Activated gamma-delta T cell treated with anti-CD3 and anti-CD28 coated beads, Interleukin-2, amount 50 U/mL, for 16 hours (primary cell): Measurements from ENCODE around the gene COPS9.

Experiments used
- DNase-seq: peaks from one replicate; pipeline ENCODE4 v3.0.0-alpha.2; 2020; ENCODE audit warnings: low read depth

The COPS9 gene

GRCh38 chr2:240147911-240148587 is 11.9 kb upstream of the COPS9 start:
- no peak for DNase-seq

- no peak for DNase-seq
Measured at GRCh38 chr2:240147382-240147781, 11.3 kb upstream of the COPS9 start.

GRCh38 chr2:240146627-240147278 is 10.6 kb upstream of the COPS9 start:
- DNase-seq, result no peak

- no peak for DNase-seq
Measured at GRCh38 chr2:240146141-240146561, 10.0 kb upstream of the COPS9 start.

DNA sequence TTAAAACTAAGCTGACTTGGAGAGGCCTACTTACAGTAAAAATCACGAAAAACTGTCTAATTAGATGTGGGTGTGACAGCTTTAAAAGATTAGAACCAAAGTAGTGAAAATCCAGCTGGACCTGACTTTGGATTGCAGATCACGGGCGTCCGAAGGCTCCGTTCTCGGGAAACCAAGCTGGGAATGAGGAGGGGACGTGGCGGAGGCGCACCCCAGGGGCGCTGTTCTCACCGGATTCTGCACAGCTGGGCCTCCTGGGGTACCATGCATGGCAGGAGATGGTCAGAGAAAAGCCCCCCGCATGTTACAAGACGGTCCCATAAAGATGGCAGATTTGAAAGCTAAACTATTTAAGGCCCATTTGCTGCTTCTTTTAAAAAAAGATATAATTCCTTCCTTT is 9.4 kb upstream of the COPS9 start:
- no peak for DNase-seq

DNA sequence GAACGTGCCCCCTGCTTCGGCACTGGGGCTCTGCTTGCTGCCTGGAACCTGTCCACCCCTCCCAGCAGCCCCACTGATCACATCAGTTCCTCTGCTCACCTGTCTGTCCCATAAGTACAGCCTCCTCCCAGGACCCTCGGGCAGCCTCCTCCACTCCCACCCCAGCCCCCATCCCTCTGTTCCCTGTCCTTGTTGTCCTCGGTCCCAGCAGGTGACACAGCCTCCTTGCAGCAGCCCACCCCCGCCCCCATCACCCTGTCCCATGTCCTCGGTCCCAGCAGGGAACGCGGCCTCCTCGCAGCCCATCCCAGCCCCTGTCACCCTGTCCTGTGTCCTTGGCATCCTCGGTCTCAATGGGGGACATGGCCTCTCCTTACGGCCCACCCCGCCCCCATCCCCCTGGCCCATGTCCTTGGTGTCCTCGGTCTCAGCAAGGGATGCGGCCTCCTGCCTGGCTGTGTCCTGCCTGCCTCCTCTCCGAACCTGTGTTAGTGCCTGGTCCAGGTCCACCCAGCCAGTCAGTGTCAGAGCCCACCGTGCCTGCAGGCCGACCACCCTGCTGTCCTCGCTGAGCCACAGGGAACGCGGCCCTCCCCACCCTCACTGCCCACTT is 8.7 kb upstream of the COPS9 start:
- no peak for DNase-seq

DNA sequence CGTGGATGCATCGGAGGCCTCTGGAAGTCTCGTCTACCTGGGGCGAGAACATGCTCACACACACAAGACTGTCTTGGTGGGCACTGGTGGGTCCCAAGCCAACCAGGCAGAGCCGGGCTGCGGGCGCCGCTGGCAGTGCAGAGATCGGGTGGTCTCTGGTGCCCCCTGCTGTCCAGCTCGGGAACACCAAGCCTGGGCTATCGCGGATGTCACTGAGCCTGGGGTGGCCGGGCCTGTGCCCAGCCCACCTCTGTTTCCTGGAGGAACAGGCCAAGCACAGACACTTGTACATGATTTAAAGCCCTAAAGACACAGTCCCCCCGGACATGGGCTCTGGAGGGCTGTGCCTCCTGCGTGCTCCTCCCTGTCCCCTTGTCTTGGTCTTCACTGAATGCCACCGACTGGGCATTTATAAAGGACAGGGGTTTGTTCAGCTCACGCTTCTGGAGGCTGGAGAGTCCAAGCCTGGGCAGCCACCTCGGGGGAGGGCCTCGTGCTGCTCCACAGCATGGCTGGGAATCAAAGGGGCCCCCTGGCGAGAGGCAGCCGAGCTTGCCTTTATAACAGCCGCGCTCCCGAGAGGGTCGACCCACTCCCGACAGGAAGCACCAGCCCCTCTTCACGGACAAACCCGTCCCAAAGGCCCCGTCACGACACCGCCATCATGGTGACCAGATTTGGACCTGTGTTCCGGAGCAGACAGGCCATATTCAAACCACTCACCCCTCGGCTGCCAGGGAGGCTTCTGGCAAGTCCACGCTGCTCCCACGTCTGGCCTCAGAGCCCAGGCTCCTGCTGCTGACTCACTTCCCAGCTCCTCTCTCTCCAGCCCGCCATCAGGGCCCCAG is 7.9 kb upstream of the COPS9 start:
- DNase-seq, result peak; percentile 77

DNA sequence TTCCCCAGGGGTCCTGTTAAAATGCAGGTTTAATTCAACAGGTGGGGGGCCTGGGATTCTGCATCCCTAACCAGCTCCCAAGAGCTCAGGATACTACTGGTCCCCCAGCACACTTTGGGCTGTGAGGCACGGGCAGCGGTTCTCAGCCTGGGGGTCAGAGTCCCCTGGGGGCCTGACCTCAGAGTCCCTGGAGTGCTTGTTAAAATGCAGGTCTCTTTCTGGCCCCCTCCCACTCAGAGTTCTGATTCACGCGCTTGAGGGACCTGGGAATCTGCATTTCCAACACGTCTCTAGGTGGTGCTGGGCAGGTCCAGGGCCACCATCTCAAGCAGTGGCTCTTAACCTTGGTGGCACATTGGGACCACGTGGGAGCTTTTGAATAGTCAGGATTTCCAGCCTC is 7.2 kb upstream of the COPS9 start:
- no peak for DNase-seq

GRCh38 chr2:240142859-240143258 is 6.8 kb upstream of the COPS9 start:
- DNase-seq, result no peak

GRCh38 chr2:240142256-240142775 is 6.2 kb upstream of the COPS9 start:
- no peak for DNase-seq

DNA sequence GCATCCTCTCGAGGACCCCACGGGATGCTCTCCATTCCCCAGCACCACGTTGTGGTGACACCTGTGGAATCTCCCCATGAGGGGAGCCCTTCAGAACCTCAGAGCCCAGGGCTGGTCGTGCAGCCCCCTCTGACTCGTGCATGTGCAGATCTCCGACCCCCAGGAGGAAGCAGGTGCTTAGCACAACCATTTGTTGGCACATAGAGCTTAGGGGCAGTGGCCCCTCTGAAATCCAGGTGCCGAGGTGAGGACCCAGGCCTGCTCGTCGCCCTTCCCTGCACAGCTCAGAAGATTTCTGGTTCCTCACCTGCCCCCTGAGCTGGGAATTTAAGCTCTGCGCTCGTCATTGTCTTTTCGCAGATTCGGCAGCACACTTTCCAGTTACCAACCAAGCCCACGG is 5.6 kb upstream of the COPS9 start:
- DNase-seq, result no peak

DNA sequence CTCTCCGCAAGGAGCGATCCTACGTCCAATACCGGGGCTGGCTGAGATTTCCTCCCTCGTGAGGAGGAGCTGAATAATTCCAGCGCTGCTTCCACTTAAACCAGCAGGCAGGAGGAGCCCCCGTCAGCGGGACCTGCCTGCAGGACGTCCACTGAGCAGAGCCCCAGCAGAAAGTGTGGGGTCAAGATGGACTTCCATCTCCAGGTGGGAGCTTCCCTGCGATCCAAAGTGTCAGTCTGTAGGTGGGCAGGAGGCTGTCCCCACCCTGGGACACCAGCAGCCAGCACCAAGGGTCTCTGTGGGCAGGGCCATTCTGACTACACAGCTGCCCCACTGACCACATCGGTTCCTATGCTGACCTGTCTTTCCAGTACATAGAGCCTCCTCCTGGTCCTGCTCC is 4.8 kb upstream of the COPS9 start:
- DNase-seq, result no peak

DNA sequence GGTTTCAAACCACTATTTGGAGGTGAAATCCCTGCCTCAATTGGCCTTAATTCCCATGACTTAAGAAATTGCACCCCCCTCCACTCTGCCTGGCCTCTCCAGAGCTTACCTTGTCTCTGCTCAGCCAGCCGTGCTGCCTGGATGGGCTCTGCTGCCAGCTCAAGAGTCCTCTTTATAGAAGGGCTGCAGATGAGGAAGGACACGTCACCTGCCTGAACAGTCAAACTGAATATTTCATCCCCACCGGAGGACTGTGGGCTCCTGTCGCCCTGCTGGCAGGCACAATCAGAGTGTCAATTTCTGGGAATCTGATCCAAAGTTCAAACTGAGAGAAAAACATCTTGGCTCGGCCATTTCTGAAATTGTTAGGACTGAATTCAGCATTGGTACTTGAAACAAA is 4.4 kb upstream of the COPS9 start, which contains the start of gene OTOS:
Gene OTOS (minus strand): TSS at position 148 of the 400 bp plus-strand sequence. CDS start 332 bp downstream, outside the sequence.
- no peak for DNase-seq

GRCh38 chr2:240139666-240140393 is 3.7 kb upstream of the COPS9 start:
- no peak for DNase-seq

GRCh38 chr2:240139011-240139441 is 2.9 kb upstream of the COPS9 start:
- DNase-seq, result no peak

DNA sequence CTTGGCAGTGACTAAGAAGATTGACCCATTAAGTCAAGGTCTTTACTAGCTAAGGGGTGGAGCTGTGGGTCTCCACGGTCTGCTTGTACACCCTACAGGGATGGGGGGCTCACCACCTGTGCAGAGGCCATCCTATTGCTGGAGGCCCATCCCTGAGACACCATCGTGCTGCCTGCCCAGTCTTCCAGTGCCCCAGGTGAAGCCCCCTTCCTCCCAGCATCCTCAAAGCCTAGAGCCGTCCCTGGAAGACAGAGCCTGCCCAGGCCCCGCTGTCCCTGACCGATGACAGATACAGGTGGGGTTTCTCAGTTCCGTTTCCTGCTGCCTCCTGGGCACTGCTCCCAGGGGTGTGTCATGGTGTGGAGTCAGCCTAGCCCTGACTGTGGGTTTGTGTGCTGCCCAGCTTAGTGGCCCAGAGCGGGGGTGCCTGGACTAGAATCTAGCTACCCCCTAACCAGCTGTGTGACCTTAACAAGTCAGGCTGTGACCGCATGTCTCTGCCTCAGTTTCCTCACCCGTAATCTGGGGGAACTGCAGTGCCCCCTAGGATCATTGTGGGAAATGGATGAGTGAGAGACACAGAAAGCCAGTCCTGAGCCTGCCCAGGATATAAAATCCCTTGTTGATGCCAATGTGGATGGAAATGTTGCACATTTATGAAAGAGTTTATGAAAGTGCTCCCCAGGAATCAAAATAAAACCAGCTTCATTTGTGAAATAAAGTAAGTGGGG is 2.3 kb upstream of the COPS9 start:
- DNase-seq, result no peak

DNA sequence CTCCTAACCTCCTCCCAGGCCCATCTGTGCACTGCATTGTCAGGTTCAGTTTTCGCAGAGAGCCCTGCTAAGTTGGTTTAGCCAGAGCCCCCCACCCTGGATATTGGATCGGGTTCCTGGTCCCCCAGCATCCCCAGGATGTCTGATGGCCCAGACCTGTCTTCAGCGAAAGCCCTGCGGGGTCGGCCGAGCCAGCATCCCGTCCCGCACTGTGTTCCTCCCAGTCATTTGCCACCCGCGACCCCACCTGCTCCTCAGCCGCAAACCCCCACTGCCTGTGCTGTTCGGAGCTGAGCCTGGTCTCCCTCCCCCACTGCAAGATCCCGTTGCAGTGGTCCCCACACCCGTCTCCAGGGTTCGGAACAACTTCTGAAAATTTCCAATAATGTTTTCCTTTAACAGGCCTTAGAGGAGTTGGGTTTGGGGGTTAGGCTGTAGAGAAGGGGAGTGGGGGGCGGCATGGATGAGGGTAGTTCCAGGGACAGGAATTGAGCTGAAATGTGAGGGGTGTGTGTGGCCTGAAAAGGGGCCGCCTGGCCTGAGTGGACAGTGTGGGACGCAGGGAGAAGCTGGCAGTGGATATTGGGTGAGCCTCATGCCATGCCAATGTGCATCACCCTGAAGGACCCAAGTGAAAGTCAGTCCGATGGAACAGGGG is 1.6 kb upstream of the COPS9 start:
- DNase-seq, result no peak

DNA sequence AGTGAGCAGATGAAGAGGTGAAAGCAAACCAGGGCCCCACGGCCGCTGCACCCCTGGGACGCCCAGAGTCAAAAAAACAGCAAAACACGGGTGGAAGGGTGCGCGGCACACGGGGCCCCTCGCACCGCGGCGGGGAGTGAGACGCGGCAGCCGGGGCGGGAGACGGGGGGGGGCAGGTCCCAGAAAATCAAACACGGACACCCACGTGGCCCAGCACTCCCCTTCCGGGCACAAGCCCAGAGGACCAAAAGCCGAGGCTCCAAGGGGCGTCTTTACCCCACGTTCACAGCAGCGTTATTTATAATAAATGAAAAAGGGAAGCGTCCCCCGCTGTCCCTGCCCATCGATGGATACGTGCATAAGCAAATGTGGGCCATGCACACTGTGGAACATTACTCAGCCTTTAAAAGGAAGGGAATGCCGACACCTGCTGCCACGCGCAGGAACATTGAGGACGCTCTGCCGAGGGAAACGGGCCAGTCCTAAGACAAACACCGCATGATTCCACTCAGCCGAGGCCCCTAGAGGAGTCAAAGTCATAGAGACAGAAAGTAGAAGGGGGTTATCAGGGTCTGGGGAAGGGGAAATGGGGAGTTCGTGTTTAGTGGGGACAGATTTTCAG is 677 bp upstream of the COPS9 start:
- no peak for DNase-seq

GRCh38 chr2:240135706-240136012 is 446 bp downstream of the COPS9 start:
- no peak for DNase-seq

DNA sequence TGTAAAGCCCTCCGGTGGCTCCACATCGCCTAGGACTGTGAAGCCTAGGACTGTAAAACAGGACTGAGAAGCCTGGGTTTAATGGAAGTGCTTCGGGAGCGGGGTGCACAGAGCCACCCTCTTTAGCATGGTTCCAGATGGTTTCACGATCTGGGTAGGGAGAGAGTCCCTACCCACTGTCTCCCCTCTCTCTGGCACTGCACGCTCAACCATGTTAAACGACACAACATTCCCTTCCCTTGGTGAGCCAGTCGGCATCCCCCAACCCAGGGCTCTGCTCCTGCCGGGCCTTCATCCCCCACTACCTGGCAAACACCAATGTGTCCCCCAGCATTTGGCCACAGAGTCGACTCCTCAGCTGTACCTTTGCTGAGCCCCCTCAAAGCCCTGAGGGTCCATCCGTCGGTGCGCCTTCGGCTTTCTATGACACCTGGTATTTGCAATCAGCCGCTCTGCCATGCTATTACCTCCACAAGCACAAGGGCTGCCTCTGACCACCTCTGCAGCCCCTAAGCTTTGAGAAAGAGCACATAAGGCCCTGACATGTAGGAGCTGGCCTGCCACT is 1.1 kb downstream of the COPS9 start:
- no peak for DNase-seq
